NK-92 (cell line): ENCODE measurements around the gene NOTCH2NLA.
"Not testable (repeated sequence)": the region's sequence is repeated elsewhere in the genome, so short reads cannot be mapped to it uniquely, and the experiment has no call there.

Source experiments
- DNase-seq: peaks from one replicate; lab custom pipeline; 2025; ENCODE audit not compliant: unreplicated experiment; lab: John Stamatoyannopoulos, UW

Gene NOTCH2NLA

DNA sequence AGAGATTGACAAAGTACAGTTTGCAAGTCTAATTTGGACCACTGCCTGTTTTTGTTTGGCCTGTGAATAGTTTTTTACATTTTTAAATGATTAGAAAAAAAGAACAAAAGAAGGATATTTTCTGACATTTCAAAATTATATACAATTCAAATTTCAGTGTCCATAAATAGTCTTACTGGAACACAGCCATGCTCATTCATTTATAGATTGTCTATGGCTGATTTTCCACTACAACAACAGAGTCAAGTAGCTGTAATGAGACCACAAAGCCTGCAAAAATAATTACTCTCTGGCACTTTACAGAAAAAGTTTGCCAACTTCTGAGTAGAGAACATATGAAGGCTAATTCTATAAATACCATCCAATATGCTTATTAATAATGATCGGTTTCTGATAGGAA is 61.1 kb downstream of the NOTCH2NLA start:
- not testable (repeated sequence) for DNase-seq

DNA sequence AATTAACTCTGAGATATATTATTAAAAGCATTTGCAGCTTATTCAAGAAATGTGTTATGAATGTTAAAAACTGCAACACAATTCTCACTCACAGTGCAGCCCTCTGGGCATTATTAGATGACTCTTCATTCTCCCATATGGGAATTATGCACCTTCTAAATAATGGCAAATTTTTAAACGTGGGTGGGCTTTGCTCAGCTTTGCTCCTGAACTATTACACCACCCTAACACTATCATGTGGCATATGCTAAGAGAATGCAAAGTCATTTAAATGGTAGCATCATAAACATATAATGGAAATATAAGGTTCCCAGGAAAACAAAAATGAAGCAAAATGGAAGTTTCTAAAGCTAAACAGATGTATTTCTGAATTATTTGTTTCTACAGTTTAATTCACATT is 61.5 kb downstream of the NOTCH2NLA start:
- not testable (repeated sequence) for DNase-seq

DNA sequence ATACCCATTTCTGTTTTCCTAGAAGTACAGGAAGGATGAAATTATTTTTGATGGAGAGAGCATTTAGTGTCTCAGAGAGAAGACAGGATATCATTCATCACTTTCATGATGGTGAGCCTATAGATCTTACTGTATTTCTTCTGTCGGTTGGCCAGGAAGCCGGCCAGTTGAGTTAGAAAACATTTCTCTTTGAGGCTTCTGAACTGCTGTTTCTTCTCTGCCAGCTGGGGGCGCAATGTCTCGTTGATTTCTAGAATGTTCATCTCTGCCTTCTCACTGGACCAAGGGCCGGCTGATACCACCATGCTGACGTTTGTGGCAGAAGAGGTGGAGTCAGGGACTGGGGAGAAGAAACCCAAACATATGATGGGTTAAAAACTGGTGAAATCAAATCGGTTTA is 84.4 kb downstream of the NOTCH2NLA start, which contains the start of gene NBPF10:
NBPF10 (minus strand) TSS at position 340 of the 400 bp plus-strand sequence; CDS start at position 305, 35 bp downstream.
- DNase-seq = not testable (repeated sequence)
